ENCODE results near the gene EFNA2. TPM values are rescaled to one million over a fixed set of nuclear protein-coding genes. Genes with fewer than 3 reads are reported as not detected.
"Not testable (repeated sequence)": the region's sequence is repeated elsewhere in the genome, so short reads cannot be mapped to it uniquely, and the experiment has no call there.

Gene EFNA2
- polyA plus RNA-seq, 1 of the 3 experiments (the other 2 are of a cell fraction): 1.1 TPM

DNA sequence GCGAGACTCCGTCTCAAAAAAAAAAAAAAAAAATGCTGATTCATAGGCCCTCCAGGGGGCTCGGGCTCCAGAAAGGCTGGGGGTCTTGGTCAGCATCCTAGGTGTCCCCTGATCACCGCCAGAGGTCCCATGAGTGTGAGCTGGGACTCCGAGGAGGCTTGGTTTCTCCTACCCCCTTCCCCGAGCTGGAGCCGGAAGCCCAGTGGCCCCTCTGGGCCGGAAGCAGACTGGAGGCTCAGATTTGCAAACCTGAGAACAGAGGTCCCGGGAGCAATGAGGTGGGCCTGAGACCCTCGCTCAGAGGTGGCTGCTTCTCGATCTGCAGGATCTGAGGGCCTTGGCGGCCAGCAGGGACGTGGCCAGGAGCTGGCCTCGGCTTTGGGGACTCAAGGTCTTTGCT is 41.5 kb downstream of the EFNA2 start:
- Histone ChIP-seq H3K4me2 (no peak overlapping the region), H3K4me1 (ENCODE audit: control insufficient read depth in 1 of 2, insufficient read depth in 2 of 2, low read depth in 1 of 2, low read length in 1 of 2) (no peaks in the 10 kb centered on the region; a peak in 1 of 4 replicates), H3K27ac (ENCODE audit: low read depth in 2 of 2, low read length in 1 of 2) (no peak overlapping the region), H3K9me2 (no peaks in the 10 kb centered on the region), H3F3A (replicated peaks; ENCODE audit: insufficient read depth) (peaks cover 3% of the 10 kb centered on the region), H3K36me3 (replicated peaks in 1 of 2; ENCODE audit: control insufficient read depth in 1 of 2, insufficient read depth in 2 of 2, low read length in 1 of 2) (no peaks in the 10 kb centered on the region), H3K4me3 (ENCODE audit: low read depth in 2 of 2, low read length in 1 of 2) (no peak overlapping the region), H3K27me3 (ENCODE audit: insufficient read depth) (no peaks in the 10 kb centered on the region), H3K79me2 (ENCODE audit: insufficient read depth) (no peaks in the 10 kb centered on the region), H2AFZ (ENCODE audit: low read depth) (no peak overlapping the region), H3K9ac (no peak overlapping the region), H4K20me1 (ENCODE audit: insufficient read depth) (no peaks in the 10 kb centered on the region), H3K9me3 (no peaks in the 10 kb centered on the region)
- DNase-seq: no peak
- TF ChIP-seq GABPA (IDR thresholded peaks at IDR 0.05; ENCODE audit: low read depth): no peak
- TF ChIP-seq EZH2phosphoT487 (IDR thresholded peaks at IDR 0.05; ENCODE audit: borderline replicate concordance, low read depth): no peak
- no peak for TF ChIP-seq YY1 (IDR thresholded peaks at IDR 0.05; ENCODE audit: low read depth)
- no peak for TF ChIP-seq MXI1 (IDR thresholded peaks at IDR 0.05; ENCODE audit: low read depth, low read length)
- no peak for TF ChIP-seq NFIC (IDR thresholded peaks at IDR 0.05; ENCODE audit: borderline replicate concordance)
- no peak for TF ChIP-seq MEF2A (IDR thresholded peaks at IDR 0.05; ENCODE audit: borderline replicate concordance, low read depth)
- no peak for TF ChIP-seq NRF1 (IDR thresholded peaks at IDR 0.05; ENCODE audit: low read depth, low read length)
- 83% methylated on average over 9 of the region's 14 CpGs for WGBS (ENCODE audit: low lambda C conversion rate)
- ChIA-PET CTCF (interaction anchor here (1.0 to 1.8 kb wide), 3 partner anchors 11 to 36 kb away, joined by 3 to 8 read pairs (median 6); no protein-coding TSS in a partner anchor), POLR2A (no interaction called here)

DNA sequence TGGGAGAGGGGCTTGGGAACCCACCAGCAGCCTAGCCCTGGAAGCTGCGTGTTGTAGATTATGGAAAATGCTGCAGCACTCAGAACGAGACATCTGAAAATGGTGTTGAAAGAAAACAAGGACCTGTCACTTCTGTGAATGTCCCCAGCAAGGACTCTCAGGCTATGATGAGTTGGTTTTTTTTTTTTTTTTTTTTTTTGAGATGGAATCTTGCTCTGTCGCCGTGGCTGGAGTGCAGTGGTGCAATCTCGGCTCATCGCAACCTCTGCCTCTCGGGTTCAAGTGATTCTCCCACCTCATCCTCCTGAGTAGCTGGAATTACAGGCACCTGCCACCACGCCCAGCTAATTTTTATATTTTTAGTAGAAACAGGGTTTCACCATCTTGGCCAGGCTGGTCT is 46.5 kb downstream of the EFNA2 start:
- H3K27ac ChIP-seq (ENCODE audit: low read depth in 2 of 2, low read length in 1 of 2); H3K79me2 ChIP-seq (ENCODE audit: insufficient read depth); H3K9me2 ChIP-seq; H3K4me3 ChIP-seq (ENCODE audit: low read depth in 2 of 2, low read length in 1 of 2); H4K20me1 ChIP-seq (ENCODE audit: insufficient read depth); H3F3A ChIP-seq (replicated peaks; ENCODE audit: insufficient read depth); H3K4me2 ChIP-seq; H3K9me3 ChIP-seq; H3K27me3 ChIP-seq (ENCODE audit: insufficient read depth); DNase-seq; H3K36me3 ChIP-seq (replicated peaks in 1 of 2; ENCODE audit: control insufficient read depth in 1 of 2, insufficient read depth in 2 of 2, low read length in 1 of 2); H3K9ac ChIP-seq; H3K4me1 ChIP-seq (ENCODE audit: control insufficient read depth in 1 of 2, insufficient read depth in 2 of 2, low read depth in 1 of 2, low read length in 1 of 2); POLR2A ChIA-PET; H2AFZ ChIP-seq (ENCODE audit: low read depth): not testable (repeated sequence)
- CTCF ChIA-PET: interaction anchor here (2.7 kb wide), 1 partner anchor 16 kb away, joined by 11 read pairs; no protein-coding TSS in a partner anchor
- 81% methylated on average over 8 of the region's 8 CpGs for WGBS (ENCODE audit: low lambda C conversion rate)

DNA sequence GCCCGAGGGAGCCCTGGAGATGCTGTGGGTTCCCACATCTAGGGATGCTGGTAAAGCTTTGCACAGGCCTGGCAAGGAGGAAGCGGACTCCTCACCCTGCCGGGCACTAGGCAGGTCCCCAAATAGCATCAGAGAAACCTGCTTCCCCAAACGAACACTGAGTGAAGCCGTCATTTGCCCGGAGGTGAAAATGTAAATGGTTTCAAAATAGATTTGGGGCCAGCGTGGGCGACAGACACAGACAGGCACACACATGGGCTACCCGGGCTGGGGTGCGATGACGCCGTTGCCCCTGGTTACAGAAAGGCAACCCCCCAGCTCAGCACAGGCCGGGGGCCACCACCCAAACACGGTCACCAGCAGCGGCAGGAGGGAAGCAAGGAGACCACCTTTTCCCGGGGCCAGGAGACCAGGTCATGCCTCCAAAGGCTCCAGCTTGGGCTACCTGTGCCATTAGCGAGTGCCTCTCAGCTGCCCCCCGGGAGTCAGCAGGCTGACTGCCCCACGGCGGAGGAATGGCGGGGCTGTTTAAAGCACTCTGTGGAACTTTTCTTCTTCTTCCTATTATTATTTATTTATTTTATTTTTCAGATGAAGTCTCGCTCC is 50.5 kb downstream of the EFNA2 start:
- ChIA-PET POLR2A (no interaction called here), CTCF (no interaction called here)
- H3K9me2 ChIP-seq: no peaks in the 10 kb centered on the region
- H4K20me1 ChIP-seq (ENCODE audit: insufficient read depth): no peaks in the 10 kb centered on the region
- DNase-seq: no peak
- H2AFZ ChIP-seq (ENCODE audit: low read depth): no peak overlapping the region
- no peaks in the 10 kb centered on the region for H3K36me3 ChIP-seq (replicated peaks in 1 of 2; ENCODE audit: control insufficient read depth in 1 of 2, insufficient read depth in 2 of 2, low read length in 1 of 2)
- no peak overlapping the region for H3K9ac ChIP-seq
- H3K79me2 ChIP-seq (ENCODE audit: insufficient read depth): no peaks in the 10 kb centered on the region
- H3K9me3 ChIP-seq: no peaks in the 10 kb centered on the region
- H3K27ac ChIP-seq (ENCODE audit: low read depth in 2 of 2, low read length in 1 of 2): no peak overlapping the region
- WGBS (ENCODE audit: low lambda C conversion rate): 92% methylated on average over 8 of the region's 22 CpGs
- no peaks in the 10 kb centered on the region for H3K4me1 ChIP-seq (ENCODE audit: control insufficient read depth in 1 of 2, insufficient read depth in 2 of 2, low read depth in 1 of 2, low read length in 1 of 2)
- H3K4me2 ChIP-seq: no peak overlapping the region
- no peak overlapping the region for H3K4me3 ChIP-seq (ENCODE audit: low read depth in 2 of 2, low read length in 1 of 2)
- no peaks in the 10 kb centered on the region for H3F3A ChIP-seq (replicated peaks; ENCODE audit: insufficient read depth)
- H3K27me3 ChIP-seq (ENCODE audit: insufficient read depth): no peaks in the 10 kb centered on the region
- TF ChIP-seq, protein P1, sequence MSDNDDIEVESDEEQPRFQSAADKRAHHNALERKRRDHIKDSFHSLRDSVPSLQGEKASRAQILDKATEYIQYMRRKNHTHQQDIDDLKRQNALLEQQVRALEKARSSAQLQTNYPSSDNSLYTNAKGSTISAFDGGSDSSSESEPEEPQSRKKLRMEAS (IDR thresholded peaks at IDR 0.05; ENCODE audit: low read depth): no peak
- TF ChIP-seq, protein P2, sequence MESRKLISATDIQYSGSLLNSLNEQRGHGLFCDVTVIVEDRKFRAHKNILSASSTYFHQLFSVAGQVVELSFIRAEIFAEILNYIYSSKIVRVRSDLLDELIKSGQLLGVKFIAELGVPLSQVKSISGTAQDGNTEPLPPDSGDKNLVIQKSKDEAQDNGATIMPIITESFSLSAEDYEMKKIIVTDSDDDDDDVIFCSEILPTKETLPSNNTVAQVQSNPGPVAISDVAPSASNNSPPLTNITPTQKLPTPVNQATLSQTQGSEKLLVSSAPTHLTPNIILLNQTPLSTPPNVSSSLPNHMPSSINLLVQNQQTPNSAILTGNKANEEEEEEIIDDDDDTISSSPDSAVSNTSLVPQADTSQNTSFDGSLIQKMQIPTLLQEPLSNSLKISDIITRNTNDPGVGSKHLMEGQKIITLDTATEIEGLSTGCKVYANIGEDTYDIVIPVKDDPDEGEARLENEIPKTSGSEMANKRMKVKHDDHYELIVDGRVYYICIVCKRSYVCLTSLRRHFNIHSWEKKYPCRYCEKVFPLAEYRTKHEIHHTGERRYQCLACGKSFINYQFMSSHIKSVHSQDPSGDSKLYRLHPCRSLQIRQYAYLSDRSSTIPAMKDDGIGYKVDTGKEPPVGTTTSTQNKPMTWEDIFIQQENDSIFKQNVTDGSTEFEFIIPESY (IDR thresholded peaks at IDR 0.05; ENCODE audit: borderline replicate concordance, low read depth): no peak
- TF ChIP-seq, protein P3, sequence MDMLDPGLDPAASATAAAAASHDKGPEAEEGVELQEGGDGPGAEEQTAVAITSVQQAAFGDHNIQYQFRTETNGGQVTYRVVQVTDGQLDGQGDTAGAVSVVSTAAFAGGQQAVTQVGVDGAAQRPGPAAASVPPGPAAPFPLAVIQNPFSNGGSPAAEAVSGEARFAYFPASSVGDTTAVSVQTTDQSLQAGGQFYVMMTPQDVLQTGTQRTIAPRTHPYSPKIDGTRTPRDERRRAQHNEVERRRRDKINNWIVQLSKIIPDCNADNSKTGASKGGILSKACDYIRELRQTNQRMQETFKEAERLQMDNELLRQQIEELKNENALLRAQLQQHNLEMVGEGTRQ (IDR thresholded peaks at IDR 0.05; ENCODE audit: borderline replicate concordance, low read depth, low read length): no peak
- TF ChIP-seq FOSL2 (IDR thresholded peaks at IDR 0.05; ENCODE audit: borderline replicate concordance, low read depth) (no peak), RCOR1 (IDR thresholded peaks at IDR 0.05; ENCODE audit: low read length) (no peak), YY1 (IDR thresholded peaks at IDR 0.05; ENCODE audit: low read depth) (no peak), EP300 (IDR thresholded peaks at IDR 0.05; ENCODE audit: borderline replicate concordance in 1 of 2, low read depth in 1 of 2, low read length in 1 of 2) (no peak), CHD2 (IDR thresholded peaks at IDR 0.05; ENCODE audit: low read length, partially characterized antibody) (no peak)
- TF ChIP-seq, protein P4, sequence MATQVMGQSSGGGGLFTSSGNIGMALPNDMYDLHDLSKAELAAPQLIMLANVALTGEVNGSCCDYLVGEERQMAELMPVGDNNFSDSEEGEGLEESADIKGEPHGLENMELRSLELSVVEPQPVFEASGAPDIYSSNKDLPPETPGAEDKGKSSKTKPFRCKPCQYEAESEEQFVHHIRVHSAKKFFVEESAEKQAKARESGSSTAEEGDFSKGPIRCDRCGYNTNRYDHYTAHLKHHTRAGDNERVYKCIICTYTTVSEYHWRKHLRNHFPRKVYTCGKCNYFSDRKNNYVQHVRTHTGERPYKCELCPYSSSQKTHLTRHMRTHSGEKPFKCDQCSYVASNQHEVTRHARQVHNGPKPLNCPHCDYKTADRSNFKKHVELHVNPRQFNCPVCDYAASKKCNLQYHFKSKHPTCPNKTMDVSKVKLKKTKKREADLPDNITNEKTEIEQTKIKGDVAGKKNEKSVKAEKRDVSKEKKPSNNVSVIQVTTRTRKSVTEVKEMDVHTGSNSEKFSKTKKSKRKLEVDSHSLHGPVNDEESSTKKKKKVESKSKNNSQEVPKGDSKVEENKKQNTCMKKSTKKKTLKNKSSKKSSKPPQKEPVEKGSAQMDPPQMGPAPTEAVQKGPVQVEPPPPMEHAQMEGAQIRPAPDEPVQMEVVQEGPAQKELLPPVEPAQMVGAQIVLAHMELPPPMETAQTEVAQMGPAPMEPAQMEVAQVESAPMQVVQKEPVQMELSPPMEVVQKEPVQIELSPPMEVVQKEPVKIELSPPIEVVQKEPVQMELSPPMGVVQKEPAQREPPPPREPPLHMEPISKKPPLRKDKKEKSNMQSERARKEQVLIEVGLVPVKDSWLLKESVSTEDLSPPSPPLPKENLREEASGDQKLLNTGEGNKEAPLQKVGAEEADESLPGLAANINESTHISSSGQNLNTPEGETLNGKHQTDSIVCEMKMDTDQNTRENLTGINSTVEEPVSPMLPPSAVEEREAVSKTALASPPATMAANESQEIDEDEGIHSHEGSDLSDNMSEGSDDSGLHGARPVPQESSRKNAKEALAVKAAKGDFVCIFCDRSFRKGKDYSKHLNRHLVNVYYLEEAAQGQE (IDR thresholded peaks at IDR 0.05; ENCODE audit: low read depth, low read length): no peak

Measured in SK-N-SH (cell line).